Right lobe of liver (tissue), 4 donors: Measurements from ENCODE around the gene CTSV.
"Not testable (repeated sequence)": the region's sequence is repeated elsewhere in the genome, so short reads cannot be mapped to it uniquely, and the experiment has no call there.

Experiments used
- POLR2A ChIP-seq: fragments of 450-650 bp; IDR thresholded peaks from one replicate; pipeline ENCODE4 v1.6.1; 2017; ENCODE audit warnings: antibody characterized with exemption, mild to moderate bottlenecking
- TF ChIP-seq, protein P1 (sequence below), 4 donors: fragments of 200-600 bp in 3 of 4; fragments of 450-650 bp in 1 of 4; IDR thresholded peaks; one replicate each; pipeline versions ENCODE4 v1.5.1 to v1.8.0; 2016 to 2022; ENCODE audit warnings: antibody characterized with exemption in 4 of 4, mild to moderate bottlenecking in 2 of 4
- donor health status: DM: no; HTN: no; CAD: no.
- donor health status: DM: no; HTN: no; CAD: no.
- donor health status: DM: no; HTN: yes; CAD: no.

DNA sequence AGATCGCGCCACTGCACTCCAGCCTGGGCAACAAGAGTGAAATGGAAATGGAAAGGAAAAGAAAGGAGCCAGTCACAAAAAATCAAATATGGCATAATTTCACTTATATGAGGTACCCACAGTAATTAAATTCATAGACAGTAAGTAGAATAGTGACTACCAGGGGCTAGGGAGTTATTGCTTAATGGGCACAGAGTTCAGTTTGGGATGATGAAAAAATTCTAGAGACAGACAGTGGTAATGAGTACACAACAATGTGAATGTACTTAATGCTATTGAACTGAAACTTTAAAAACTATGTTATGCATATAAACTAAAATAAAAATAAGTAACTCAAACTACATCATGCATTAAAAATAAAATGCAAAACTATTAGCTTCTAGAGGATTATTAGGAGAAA lies 54.1 kb downstream of the CTSV start:
- TF ChIP-seq, protein P1, sequence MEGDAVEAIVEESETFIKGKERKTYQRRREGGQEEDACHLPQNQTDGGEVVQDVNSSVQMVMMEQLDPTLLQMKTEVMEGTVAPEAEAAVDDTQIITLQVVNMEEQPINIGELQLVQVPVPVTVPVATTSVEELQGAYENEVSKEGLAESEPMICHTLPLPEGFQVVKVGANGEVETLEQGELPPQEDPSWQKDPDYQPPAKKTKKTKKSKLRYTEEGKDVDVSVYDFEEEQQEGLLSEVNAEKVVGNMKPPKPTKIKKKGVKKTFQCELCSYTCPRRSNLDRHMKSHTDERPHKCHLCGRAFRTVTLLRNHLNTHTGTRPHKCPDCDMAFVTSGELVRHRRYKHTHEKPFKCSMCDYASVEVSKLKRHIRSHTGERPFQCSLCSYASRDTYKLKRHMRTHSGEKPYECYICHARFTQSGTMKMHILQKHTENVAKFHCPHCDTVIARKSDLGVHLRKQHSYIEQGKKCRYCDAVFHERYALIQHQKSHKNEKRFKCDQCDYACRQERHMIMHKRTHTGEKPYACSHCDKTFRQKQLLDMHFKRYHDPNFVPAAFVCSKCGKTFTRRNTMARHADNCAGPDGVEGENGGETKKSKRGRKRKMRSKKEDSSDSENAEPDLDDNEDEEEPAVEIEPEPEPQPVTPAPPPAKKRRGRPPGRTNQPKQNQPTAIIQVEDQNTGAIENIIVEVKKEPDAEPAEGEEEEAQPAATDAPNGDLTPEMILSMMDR (IDR thresholded peaks at IDR 0.05), result not testable (repeated sequence)
- TF ChIP-seq POLR2A, result not testable (repeated sequence)
